ENCODE data around the gene RFX2.

- TF ChIP-seq CTCF (IDR thresholded peaks at IDR 0.05) (no peak), POLR2A (IDR thresholded peaks at IDR 0.05) (no peak), EP300 (IDR thresholded peaks at IDR 0.05) (no peak)
These were observed 136.9 kb downstream of the RFX2 start for GRCh38 chr19:5973376-5973775.
